ENCODE measurements around the gene NEFH.

The NEFH gene

GRCh38 chr22:29523761-29524160, 43.7 kb downstream of the NEFH start:
- Histone ChIP-seq H3K4me1 (ENCODE audit: control insufficient read depth, insufficient read depth, low read length) (no peaks in the 10 kb centered on the region), H3K9ac (ENCODE audit: low read depth, low read length) (no peak overlapping the region), H3K36me3 (ENCODE audit: control insufficient read depth, insufficient read depth, low read length) (peaks cover 88% of the 10 kb centered on the region), H3K4me3 (ENCODE audit: low read depth, low read length) (no peak overlapping the region), H3K9me3 (ENCODE audit: control insufficient read depth, insufficient read depth, low read length) (no peaks in the 10 kb centered on the region), H3K27ac (ENCODE audit: low read depth, low read length) (no peak overlapping the region), H3K27me3 (ENCODE audit: control insufficient read depth, insufficient read depth, low read length) (no peaks in the 10 kb centered on the region)

DNA sequence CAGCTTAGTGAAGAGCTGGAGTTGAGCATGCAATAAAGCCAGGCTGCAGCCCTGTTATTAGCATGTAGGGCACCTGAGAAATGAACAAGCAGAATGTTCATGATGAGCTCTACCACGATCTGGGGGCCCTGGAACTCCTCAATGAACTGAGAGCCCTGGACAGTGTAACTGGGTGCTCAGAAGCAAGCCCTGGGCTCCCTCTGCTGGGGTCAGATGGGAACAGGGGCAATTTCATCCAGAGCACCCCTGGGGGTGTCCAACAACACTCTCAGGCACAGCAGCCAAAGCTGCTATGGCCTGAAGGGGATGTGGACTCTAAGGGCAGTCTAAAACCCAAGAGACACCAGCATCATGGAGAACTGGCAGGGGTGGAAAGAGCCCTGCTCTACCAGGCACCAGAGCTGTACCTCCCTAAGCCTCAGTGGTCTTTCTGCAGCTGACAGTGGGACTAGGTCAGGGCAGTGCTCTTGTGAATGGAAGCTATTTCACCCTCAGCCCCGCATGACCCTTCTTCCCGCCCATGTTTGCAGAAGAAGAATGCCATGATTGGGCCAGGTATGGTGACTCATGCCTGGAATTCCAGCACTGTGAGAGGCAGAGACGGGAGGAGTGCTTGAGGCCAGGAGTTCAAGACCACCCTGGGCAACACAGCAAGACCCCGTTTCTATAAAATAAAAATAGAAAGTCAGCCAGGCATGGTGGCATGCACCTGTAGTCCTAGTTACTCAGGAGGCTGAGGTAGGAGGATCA, 44.6 kb downstream of the NEFH start:
- H3K4me3 ChIP-seq (ENCODE audit: low read depth, low read length), result no peak overlapping the region
- H3K9me3 ChIP-seq (ENCODE audit: control insufficient read depth, insufficient read depth, low read length), result no peaks in the 10 kb centered on the region
- H3K9ac ChIP-seq (ENCODE audit: low read depth, low read length), result no peak overlapping the region
- no peak overlapping the region for H3K27ac ChIP-seq (ENCODE audit: low read depth, low read length)
- no peaks in the 10 kb centered on the region for H3K4me1 ChIP-seq (ENCODE audit: control insufficient read depth, insufficient read depth, low read length)
- H3K36me3 ChIP-seq (ENCODE audit: control insufficient read depth, insufficient read depth, low read length), result peaks cover 88% of the 10 kb centered on the region
- H3K27me3 ChIP-seq (ENCODE audit: control insufficient read depth, insufficient read depth, low read length), result no peaks in the 10 kb centered on the region

DNA sequence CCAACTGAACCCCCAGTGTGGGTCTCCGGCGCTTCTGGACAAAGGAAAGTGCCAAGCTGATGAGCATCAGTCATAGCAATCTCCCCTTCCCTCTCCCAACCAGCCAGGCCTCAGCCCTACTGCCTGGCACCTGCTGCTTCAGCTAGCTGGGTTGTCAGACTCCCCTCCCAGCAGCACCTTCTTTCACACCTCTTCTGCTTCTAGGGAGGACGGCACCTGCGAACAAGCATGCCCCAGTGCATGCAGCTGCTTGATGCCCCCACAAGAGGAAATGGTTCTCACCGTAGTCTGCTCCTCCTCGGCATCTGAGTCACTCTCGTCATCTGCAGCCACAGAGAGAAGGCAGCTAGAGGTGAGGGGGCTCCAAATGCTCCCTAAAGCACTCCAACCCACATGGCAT, 48.1 kb downstream of the NEFH start:
- no peak overlapping the region for H3K27ac ChIP-seq (ENCODE audit: low read depth, low read length)
- H3K9me3 ChIP-seq (ENCODE audit: control insufficient read depth, insufficient read depth, low read length), result no peaks in the 10 kb centered on the region
- no peak overlapping the region for H3K4me3 ChIP-seq (ENCODE audit: low read depth, low read length)
- H3K9ac ChIP-seq (ENCODE audit: low read depth, low read length), result no peak overlapping the region
- no peaks in the 10 kb centered on the region for H3K4me1 ChIP-seq (ENCODE audit: control insufficient read depth, insufficient read depth, low read length)
- no peaks in the 10 kb centered on the region for H3K27me3 ChIP-seq (ENCODE audit: control insufficient read depth, insufficient read depth, low read length)
- H3K36me3 ChIP-seq (ENCODE audit: control insufficient read depth, insufficient read depth, low read length), result peaks cover 92% of the 10 kb centered on the region

GRCh38 chr22:29530716-29531115, 50.7 kb downstream of the NEFH start:
- no peak overlapping the region for H3K9ac ChIP-seq (ENCODE audit: low read depth, low read length)
- H3K27me3 ChIP-seq (ENCODE audit: control insufficient read depth, insufficient read depth, low read length), result no peaks in the 10 kb centered on the region
- H3K4me1 ChIP-seq (ENCODE audit: control insufficient read depth, insufficient read depth, low read length), result no peaks in the 10 kb centered on the region
- no peak overlapping the region for H3K4me3 ChIP-seq (ENCODE audit: low read depth, low read length)
- H3K9me3 ChIP-seq (ENCODE audit: control insufficient read depth, insufficient read depth, low read length), result no peaks in the 10 kb centered on the region
- peaks cover 87% of the 10 kb centered on the region for H3K36me3 ChIP-seq (ENCODE audit: control insufficient read depth, insufficient read depth, low read length)
- no peak overlapping the region for H3K27ac ChIP-seq (ENCODE audit: low read depth, low read length)

DNA sequence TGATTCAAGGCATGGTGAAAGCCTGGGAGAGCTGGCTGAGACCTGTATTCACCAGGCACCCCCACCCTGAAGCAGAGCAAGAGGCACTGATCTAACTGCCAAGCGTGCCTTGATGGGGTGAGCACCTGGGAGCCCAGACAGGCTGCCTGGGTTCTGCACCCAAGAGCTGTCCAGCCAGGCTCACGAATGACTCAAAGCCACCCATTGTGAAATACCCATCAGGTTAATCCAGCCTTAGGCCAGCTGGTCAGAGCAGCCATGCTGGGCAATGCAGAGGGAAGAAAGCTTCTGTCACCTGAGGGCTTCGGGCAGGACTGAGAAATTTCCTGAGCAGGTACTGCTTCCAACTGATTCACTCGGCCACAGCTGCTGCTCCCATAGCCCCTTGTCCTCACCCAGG, 51.4 kb downstream of the NEFH start:
- Histone ChIP-seq H3K27ac (ENCODE audit: low read depth, low read length) (no peak overlapping the region), H3K36me3 (ENCODE audit: control insufficient read depth, insufficient read depth, low read length) (peaks cover 89% of the 10 kb centered on the region)

GRCh38 chr22:29536411-29536810, 56.4 kb downstream of the NEFH start:
- H3K27ac ChIP-seq (ENCODE audit: low read depth, low read length), result no peak overlapping the region
- no peaks in the 10 kb centered on the region for H3K9me3 ChIP-seq (ENCODE audit: control insufficient read depth, insufficient read depth, low read length)
- H3K36me3 ChIP-seq (ENCODE audit: control insufficient read depth, insufficient read depth, low read length), result peaks cover 89% of the 10 kb centered on the region
- H3K4me3 ChIP-seq (ENCODE audit: low read depth, low read length), result no peak overlapping the region
- H3K27me3 ChIP-seq (ENCODE audit: control insufficient read depth, insufficient read depth, low read length), result no peaks in the 10 kb centered on the region
- H3K9ac ChIP-seq (ENCODE audit: low read depth, low read length), result no peak overlapping the region
- no peaks in the 10 kb centered on the region for H3K4me1 ChIP-seq (ENCODE audit: control insufficient read depth, insufficient read depth, low read length)

More for the DNA sequence above, 51.4 kb downstream of the NEFH start:
- no peaks in the 10 kb centered on the region for H3K4me1 ChIP-seq (ENCODE audit: control insufficient read depth, insufficient read depth, low read length)
- no peak overlapping the region for H3K9ac ChIP-seq (ENCODE audit: low read depth, low read length)
- H3K9me3 ChIP-seq (ENCODE audit: control insufficient read depth, insufficient read depth, low read length), result no peaks in the 10 kb centered on the region
- no peak overlapping the region for H3K4me3 ChIP-seq (ENCODE audit: low read depth, low read length)
- H3K27me3 ChIP-seq (ENCODE audit: control insufficient read depth, insufficient read depth, low read length), result no peaks in the 10 kb centered on the region

DNA sequence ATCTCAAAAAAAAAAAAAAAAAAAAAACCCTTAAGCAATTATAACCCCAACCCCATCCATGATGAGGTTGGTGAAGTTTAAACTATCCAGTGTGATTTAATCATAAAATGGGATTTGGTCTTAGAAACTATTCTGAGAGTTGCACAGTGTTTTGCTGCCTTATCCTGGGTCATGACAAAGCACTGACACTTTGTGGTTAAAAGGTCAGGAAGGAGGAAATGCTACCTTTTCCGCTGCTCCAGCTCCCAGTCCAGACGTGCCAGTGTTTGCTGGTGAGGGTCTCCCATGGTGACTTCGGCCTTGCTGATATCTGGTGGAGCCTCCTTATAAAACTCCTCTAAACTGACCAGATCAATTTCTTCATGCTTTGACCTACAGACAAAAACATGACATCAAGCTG, 59.1 kb downstream of the NEFH start:
- H3K27me3 ChIP-seq (ENCODE audit: control insufficient read depth, insufficient read depth, low read length), result no peaks in the 10 kb centered on the region
- no peak overlapping the region for H3K9ac ChIP-seq (ENCODE audit: low read depth, low read length)
- H3K4me3 ChIP-seq (ENCODE audit: low read depth, low read length), result no peak overlapping the region
- no peaks in the 10 kb centered on the region for H3K9me3 ChIP-seq (ENCODE audit: control insufficient read depth, insufficient read depth, low read length)
- peaks cover 86% of the 10 kb centered on the region for H3K36me3 ChIP-seq (ENCODE audit: control insufficient read depth, insufficient read depth, low read length)
- no peaks in the 10 kb centered on the region for H3K4me1 ChIP-seq (ENCODE audit: control insufficient read depth, insufficient read depth, low read length)
- no peak overlapping the region for H3K27ac ChIP-seq (ENCODE audit: low read depth, low read length)

Measured in HUES48 (cell line).